ENCODE results near the gene EFCAB8.

The EFCAB8 gene

GRCh38 chr20:32912688-32913087 lies 54.0 kb downstream of the EFCAB8 start:
- no peak overlapping the region for H3K27ac ChIP-seq (ENCODE audit: low read length)
- H3K4me3 ChIP-seq (ENCODE audit: low read length): no peak overlapping the region
- no peak overlapping the region for H2AFZ ChIP-seq (ENCODE audit: low read length)
- H3K36me3 ChIP-seq (replicated peaks; ENCODE audit: insufficient read depth, low read length): no peaks in the 10 kb centered on the region
- DNase-seq: no peak
- H4K20me1 ChIP-seq (ENCODE audit: insufficient read depth, low read length): no peaks in the 10 kb centered on the region
- no peaks in the 10 kb centered on the region for H3K9me3 ChIP-seq (replicated peaks; ENCODE audit: insufficient read depth, low read length)
- no peaks in the 10 kb centered on the region for H3K4me1 ChIP-seq (ENCODE audit: low read length)
- TF ChIP-seq EZH2phosphoT487 (IDR thresholded peaks at IDR 0.05; ENCODE audit: low read length) (no peak), CTCF (IDR thresholded peaks at IDR 0.05; ENCODE audit: low read length) (no peak), EZH2 (optimal IDR thresholded peaks at IDR 0.05; ENCODE audit: low read depth, low read length) (no peak)
- H3K9ac ChIP-seq (ENCODE audit: low read length): no peak overlapping the region
- no peaks in the 10 kb centered on the region for H3F3A ChIP-seq (ENCODE audit: insufficient read depth, low read length)
- H3K9me2 ChIP-seq (replicated peaks; ENCODE audit: insufficient read depth, low read length): no peaks in the 10 kb centered on the region
- H3K4me2 ChIP-seq (ENCODE audit: low read depth, low read length): no peak overlapping the region
- peaks cover 12% of the 10 kb centered on the region for H3K27me3 ChIP-seq (replicated peaks; ENCODE audit: insufficient read depth, low read length)
- H3K79me2 ChIP-seq (ENCODE audit: low read length): no peaks in the 10 kb centered on the region

GRCh38 chr20:32914031-32914430 lies 55.3 kb downstream of the EFCAB8 start:
- Histone ChIP-seq H3K9me2 (replicated peaks; ENCODE audit: insufficient read depth, low read length) (no peaks in the 10 kb centered on the region), H3K9ac (ENCODE audit: low read length) (no peak overlapping the region), H3K36me3 (replicated peaks; ENCODE audit: insufficient read depth, low read length) (no peaks in the 10 kb centered on the region), H3K4me3 (ENCODE audit: low read length) (no peak overlapping the region), H3K9me3 (replicated peaks; ENCODE audit: insufficient read depth, low read length) (no peaks in the 10 kb centered on the region), H4K20me1 (ENCODE audit: insufficient read depth, low read length) (no peaks in the 10 kb centered on the region), H2AFZ (ENCODE audit: low read length) (no peak overlapping the region), H3K27me3 (replicated peaks; ENCODE audit: insufficient read depth, low read length) (peaks cover 19% of the 10 kb centered on the region), H3K27ac (ENCODE audit: low read length) (no peak overlapping the region), H3F3A (ENCODE audit: insufficient read depth, low read length) (no peaks in the 10 kb centered on the region), H3K4me1 (ENCODE audit: low read length) (no peaks in the 10 kb centered on the region), H3K79me2 (ENCODE audit: low read length) (no peaks in the 10 kb centered on the region), H3K4me2 (ENCODE audit: low read depth, low read length) (no peak overlapping the region)
- TF ChIP-seq EZH2phosphoT487 (IDR thresholded peaks at IDR 0.05; ENCODE audit: low read length) (no peak), CTCF (IDR thresholded peaks at IDR 0.05; ENCODE audit: low read length) (no peak), EZH2 (optimal IDR thresholded peaks at IDR 0.05; ENCODE audit: low read depth, low read length) (no peak)
- no peak for DNase-seq

GRCh38 chr20:32917191-32917950 lies 58.6 kb downstream of the EFCAB8 start:
- Histone ChIP-seq H3K27ac (ENCODE audit: low read length) (no peak overlapping the region), H3F3A (ENCODE audit: insufficient read depth, low read length) (no peaks in the 10 kb centered on the region), H3K27me3 (replicated peaks; ENCODE audit: insufficient read depth, low read length) (peaks cover 31% of the 10 kb centered on the region), H2AFZ (ENCODE audit: low read length) (no peak overlapping the region), H4K20me1 (ENCODE audit: insufficient read depth, low read length) (no peaks in the 10 kb centered on the region), H3K79me2 (ENCODE audit: low read length) (no peaks in the 10 kb centered on the region), H3K9ac (ENCODE audit: low read length) (no peak overlapping the region), H3K4me1 (ENCODE audit: low read length) (no peaks in the 10 kb centered on the region), H3K4me3 (ENCODE audit: low read length) (no peak overlapping the region), H3K36me3 (replicated peaks; ENCODE audit: insufficient read depth, low read length) (no peaks in the 10 kb centered on the region), H3K9me2 (replicated peaks; ENCODE audit: insufficient read depth, low read length) (no peaks in the 10 kb centered on the region), H3K9me3 (replicated peaks; ENCODE audit: insufficient read depth, low read length) (no peaks in the 10 kb centered on the region), H3K4me2 (ENCODE audit: low read depth, low read length) (no peak overlapping the region)
- no peak for TF ChIP-seq EZH2 (optimal IDR thresholded peaks at IDR 0.05; ENCODE audit: low read depth, low read length)
- no peak for TF ChIP-seq CTCF (IDR thresholded peaks at IDR 0.05; ENCODE audit: low read length)
- TF ChIP-seq EZH2phosphoT487 (IDR thresholded peaks at IDR 0.05; ENCODE audit: low read length): no peak
- DNase-seq: no peak
